Activated CD8-positive, alpha-beta T cell treated with anti-CD3 and anti-CD28 coated beads for 36 hours (primary cell): ENCODE results near the gene PRKACA. TPM values are rescaled to one million over a fixed set of nuclear protein-coding genes. Genes with fewer than 3 reads are reported as not detected.
A peak's percentile ranks its signal among the peaks of the same experiment; 100 is the strongest.

Experiments used
- ATAC-seq: fragments of 200-7000 bp; cut with Tn5 transposase; one replicate; pipeline ENCODE4 v1.10.0; 2021; ENCODE audit warnings: mild to moderate bottlenecking, moderate library complexity
- CTCF ChIA-PET: fragments of 350-600 bp; sonication (Branson Sonifier 250); formaldehyde crosslinking; loops from one replicate; lab custom pipeline; 2021; ENCODE audit warnings: antibody characterized with exemption; lab: Charles Lee
- POLR2A ChIA-PET: fragments of 350-600 bp; sonication (Branson Sonifier 250); formaldehyde crosslinking; loops from one replicate; lab custom pipeline; 2021; ENCODE audit warnings: antibody characterized with exemption; lab: Charles Lee
- DNase-seq: peaks from one replicate; pipeline ENCODE4 v3.0.0-alpha.2; 2020
- H3K27ac Mint-ChIP-seq: one replicate; pipeline ENCODE4 v1.8.0; 2021; ENCODE audit warnings: mild to moderate bottlenecking, mixed read lengths
- H3K27me3 Mint-ChIP-seq: one replicate; pipeline ENCODE4 v1.8.0; 2021; ENCODE audit warnings: mixed read lengths
- H3K36me3 Mint-ChIP-seq: one replicate; pipeline ENCODE4 v1.8.0; 2021; ENCODE audit warnings: low read depth, mixed read lengths
- H3K4me1 Mint-ChIP-seq: one replicate; pipeline ENCODE4 v1.8.0; 2021; ENCODE audit warnings: low read depth, mixed read lengths
- H3K4me3 Mint-ChIP-seq: one replicate; pipeline ENCODE4 v1.8.0; 2021; ENCODE audit warnings: mild to moderate bottlenecking, moderate library complexity, mixed read lengths
- H3K9me3 Mint-ChIP-seq: one replicate; pipeline ENCODE4 v1.8.0; 2021; ENCODE audit warnings: mixed read lengths
- CTCF ChIP-seq: fragments of 200-600 bp; IDR thresholded peaks from one replicate; pipeline ENCODE4 v1.8.0; 2022; ENCODE audit warnings: antibody characterized with exemption, mild to moderate bottlenecking
- intact Hi-C: fragments of 100-400 bp; cut with micrococcal nuclease; formaldehyde crosslinking; loops from one replicate; pipeline ENCODE4 v1.10.0; 2022
- total RNA-seq, 2 experiments: library from RNA; stranded (reverse); gene quantifications; one replicate each; pipeline ENCODE4 v1.2.3, GENCODE V29; 2021

Gene PRKACA
- total RNA-seq, 2 experiments from 2014 or later, result 61.0 to 61.5 TPM

GRCh38 chr19:14127176-14127575 is 9.6 kb upstream of the PRKACA start:
- ATAC-seq (no peak), DNase-seq (no peak)
- H3K4me1 Mint-ChIP-seq, result no peaks in the 10 kb centered on the region
- H3K27me3 Mint-ChIP-seq, result no peaks in the 10 kb centered on the region
- no peak overlapping the region for H3K27ac Mint-ChIP-seq
- H3K9me3 Mint-ChIP-seq, result no peaks in the 10 kb centered on the region
- peaks cover 31% of the 10 kb centered on the region for H3K36me3 Mint-ChIP-seq
- ChIA-PET CTCF (interaction anchor here (1.0 to 2.6 kb wide), 3 partner anchors 10 to 12 kb away, joined by 3 to 9 read pairs (median 4); partner anchors contain the start of gene ASF1B), POLR2A (no interaction called here)
- no peak overlapping the region for H3K4me3 Mint-ChIP-seq
- no peak for TF ChIP-seq CTCF
- intact Hi-C loops, result no loop called here

- no peak for ATAC-seq
- no peak overlapping the region for H3K27ac Mint-ChIP-seq
- no peak for TF ChIP-seq CTCF
- ChIA-PET POLR2A (interaction anchor here (0.9 to 2.2 kb wide), 4 partner anchors 10 to 23 kb away, joined by 3 to 8 read pairs (median 6); partner anchors contain the start of gene ASF1B), CTCF (interaction anchor here (1.1 to 1.7 kb wide), 4 partner anchors 8 to 225 kb away, joined by 3 to 8 read pairs (median 4); partner anchors contain the start of gene ASF1B)
- intact Hi-C loops, result no loop called here
- no peak for DNase-seq
- no peak overlapping the region for H3K4me3 Mint-ChIP-seq
- peaks cover 9% of the 10 kb centered on the region for H3K4me1 Mint-ChIP-seq
- peaks cover 21% of the 10 kb centered on the region for H3K36me3 Mint-ChIP-seq
- H3K27me3 Mint-ChIP-seq, result no peaks in the 10 kb centered on the region
- no peaks in the 10 kb centered on the region for H3K9me3 Mint-ChIP-seq
Measured at GRCh38 chr19:14122924-14123323, 5.4 kb upstream of the PRKACA start.

DNA sequence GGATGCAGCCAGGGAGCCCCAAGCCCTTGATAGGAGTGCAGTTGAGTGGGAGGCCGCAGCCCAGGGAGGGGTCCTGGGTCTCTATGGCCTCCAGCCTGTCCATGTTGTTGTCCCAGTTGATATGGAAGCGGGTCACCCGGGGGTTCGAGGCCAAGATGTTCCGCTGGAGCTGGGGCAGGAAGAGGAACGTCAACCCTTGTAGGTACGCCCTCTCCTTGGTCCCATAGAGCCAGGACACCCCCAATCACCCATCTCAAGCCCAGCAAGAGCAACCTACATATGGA is 2.9 kb upstream of the PRKACA start:
- no peaks in the 10 kb centered on the region for H3K27me3 Mint-ChIP-seq
- CTCF ChIA-PET, result interaction anchor here (0.6 to 2.4 kb wide), 3 partner anchors 9 to 22 kb away, joined by 3 to 8 read pairs (median 3); partner anchors contain the start of gene ASF1B

GRCh38 chr19:14119644-14120496 is 2.3 kb upstream of the PRKACA start:
- DNase-seq (no peak), ATAC-seq (no peak)
- ChIA-PET CTCF (interaction anchor here (0.6 to 2.4 kb wide), 2 partner anchors 10 to 17 kb away, joined by 3 to 8 read pairs; partner anchors contain the start of gene ASF1B), POLR2A (interaction anchor here (1.0 to 2.1 kb wide), 3 partner anchors 9 to 46 kb away, joined by 3 to 7 read pairs (median 6); partner anchors contain the start of gene ASF1B)
- H3K4me1 Mint-ChIP-seq, result peaks cover 28% of the 10 kb centered on the region
- H3K4me3 Mint-ChIP-seq, result no peak overlapping the region
- TF ChIP-seq CTCF, result no peak
- intact Hi-C loops, result no loop called here
- no peak overlapping the region for H3K27ac Mint-ChIP-seq
- no peaks in the 10 kb centered on the region for H3K9me3 Mint-ChIP-seq
- no peaks in the 10 kb centered on the region for H3K27me3 Mint-ChIP-seq
- H3K36me3 Mint-ChIP-seq, result peaks cover 14% of the 10 kb centered on the region

More for the DNA sequence above, 2.9 kb upstream of the PRKACA start:
- TF ChIP-seq CTCF, result no peak
- Mint-ChIP-seq H3K4me3 (no peak overlapping the region), H3K27ac (no peak overlapping the region), H3K36me3 (peaks cover 19% of the 10 kb centered on the region), H3K4me1 (peaks cover 24% of the 10 kb centered on the region), H3K9me3 (no peaks in the 10 kb centered on the region)
- ATAC-seq, result no peak
- DNase-seq, result no peak
- POLR2A ChIA-PET, result interaction anchor here (0.7 to 2.1 kb wide), 5 partner anchors 8 to 47 kb away, joined by 3 to 7 read pairs (median 3); partner anchors contain the start of gene ASF1B
- intact Hi-C loops, result no loop called here

DNA sequence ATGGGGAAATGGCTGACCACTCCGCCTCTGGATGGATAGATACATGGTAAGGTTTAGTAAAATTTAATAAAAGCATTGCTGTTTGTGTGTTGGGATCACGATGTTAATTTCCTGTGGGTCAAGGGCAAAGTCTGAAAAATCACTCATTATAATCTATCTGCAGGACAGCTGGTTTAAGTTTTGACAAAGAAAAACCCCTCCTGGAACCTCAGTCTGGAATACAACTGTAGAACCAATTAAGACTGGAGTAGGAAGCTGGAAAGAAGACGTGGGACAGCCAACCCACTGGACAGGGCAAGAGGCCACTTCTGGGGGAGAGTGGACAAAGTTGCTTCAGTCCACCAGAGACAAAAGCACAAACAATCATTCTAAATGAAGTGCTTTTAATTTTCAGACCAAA is 1.6 kb upstream of the PRKACA start:
- Mint-ChIP-seq H3K27ac (no peak overlapping the region), H3K4me1 (peaks cover 31% of the 10 kb centered on the region)

More for the DNA sequence above, 1.6 kb upstream of the PRKACA start:
- DNase-seq (no peak), ATAC-seq (no peak)
- POLR2A ChIA-PET, result interaction anchor here (0.6 to 2.1 kb wide), 2 partner anchors 10 to 14 kb away, joined by 3 to 6 read pairs; no protein-coding TSS in a partner anchor
- intact Hi-C loops, result no loop called here
- H3K36me3 Mint-ChIP-seq, result peaks cover 7% of the 10 kb centered on the region
- no peaks in the 10 kb centered on the region for H3K9me3 Mint-ChIP-seq
- CTCF ChIA-PET, result no interaction called here
- TF ChIP-seq CTCF, result no peak
- H3K4me3 Mint-ChIP-seq, result peak overlapping the region; percentile 78
- no peaks in the 10 kb centered on the region for H3K27me3 Mint-ChIP-seq
